Stimulated activated CD8-positive, alpha-beta memory T cell treated with anti-CD3 and anti-CD28 coated beads, Interleukin-15, amount 100 ng/mL, for 4 hours (primary cell): ENCODE data around the gene CASP8.
"Not testable (repeated sequence)": the region's sequence is repeated elsewhere in the genome, so short reads cannot be mapped to it uniquely, and the experiment has no call there.

Source experiments
- DNase-seq, 2 donors: peaks; one replicate each; pipeline ENCODE4 v3.0.0-alpha.2; 2020; ENCODE audit warnings: low read depth in 2 of 2

Gene CASP8

DNA sequence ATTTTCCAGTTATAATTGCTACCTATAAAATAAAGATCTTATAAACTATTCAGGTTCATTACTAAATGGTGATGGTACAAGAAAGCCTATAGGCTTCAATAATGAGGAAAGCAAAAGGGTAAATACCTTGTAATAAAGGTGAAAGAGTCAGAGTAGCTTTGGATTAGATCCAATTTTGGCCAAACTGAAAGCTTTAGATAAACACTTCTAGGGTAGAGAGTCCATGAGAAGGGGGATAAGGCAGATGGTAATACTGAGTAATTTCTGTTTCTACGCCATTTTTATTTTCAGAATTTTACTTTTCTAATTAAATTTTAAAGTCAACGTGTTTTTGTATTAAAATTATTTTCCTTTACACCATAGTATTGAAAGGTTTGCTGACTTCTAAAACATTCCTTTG, 9.4 kb downstream of the CASP8 start:
- DNase-seq = no peak

DNA sequence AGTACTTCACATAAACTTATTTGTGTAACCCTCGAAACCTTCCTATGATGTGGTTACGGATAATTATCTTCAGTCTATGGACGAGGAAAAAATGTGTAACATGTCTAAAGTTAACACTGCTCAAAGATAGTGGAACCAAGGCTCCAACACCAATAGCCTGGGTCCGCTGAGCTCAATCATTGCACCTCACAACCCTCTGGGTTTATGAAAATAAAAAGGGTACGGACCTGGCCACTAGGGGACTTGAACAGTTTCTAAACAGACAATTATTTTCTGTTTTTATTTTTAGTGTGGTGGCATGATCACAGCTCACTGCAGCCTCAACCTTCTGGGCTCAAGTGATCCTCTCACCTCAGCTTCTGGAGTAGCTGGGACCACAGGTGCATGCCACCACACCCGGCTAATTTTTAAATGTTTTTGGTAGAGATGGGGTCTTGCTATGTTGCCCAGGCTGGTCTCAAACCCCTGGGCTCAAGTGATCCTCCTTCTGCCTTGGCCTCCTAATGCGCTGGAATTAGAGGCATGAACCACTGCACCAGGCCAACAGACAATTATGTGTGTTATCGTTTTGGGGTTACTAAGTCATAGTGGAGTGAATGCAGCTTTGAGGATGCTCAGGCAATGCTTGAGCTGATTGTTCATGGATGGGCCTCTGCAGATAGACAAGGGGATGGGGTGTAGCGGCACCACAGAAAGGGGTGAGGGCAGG, 10.1 kb downstream of the CASP8 start:
- DNase-seq = no peak

DNA sequence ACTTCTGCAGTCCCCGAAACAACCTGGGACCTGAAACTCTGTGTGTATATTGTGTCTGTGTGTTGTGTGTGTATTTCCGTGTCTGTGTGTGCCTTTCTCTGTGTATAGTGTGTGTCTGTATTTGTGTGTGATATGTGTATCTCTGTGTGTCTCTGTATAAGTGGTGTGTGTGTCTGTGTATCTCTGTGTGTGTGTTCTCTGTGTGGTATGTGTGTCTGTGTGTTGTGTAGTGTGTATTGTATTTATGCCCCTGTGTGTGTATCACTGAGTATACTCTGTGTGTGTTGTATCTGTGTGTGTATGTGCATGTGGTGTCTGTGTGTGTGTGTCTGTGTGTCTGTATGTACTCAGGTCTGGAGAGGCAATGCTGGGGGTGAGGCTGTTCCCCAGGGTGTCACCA, 11.6 kb downstream of the CASP8 start:
- no peak for DNase-seq

DNA sequence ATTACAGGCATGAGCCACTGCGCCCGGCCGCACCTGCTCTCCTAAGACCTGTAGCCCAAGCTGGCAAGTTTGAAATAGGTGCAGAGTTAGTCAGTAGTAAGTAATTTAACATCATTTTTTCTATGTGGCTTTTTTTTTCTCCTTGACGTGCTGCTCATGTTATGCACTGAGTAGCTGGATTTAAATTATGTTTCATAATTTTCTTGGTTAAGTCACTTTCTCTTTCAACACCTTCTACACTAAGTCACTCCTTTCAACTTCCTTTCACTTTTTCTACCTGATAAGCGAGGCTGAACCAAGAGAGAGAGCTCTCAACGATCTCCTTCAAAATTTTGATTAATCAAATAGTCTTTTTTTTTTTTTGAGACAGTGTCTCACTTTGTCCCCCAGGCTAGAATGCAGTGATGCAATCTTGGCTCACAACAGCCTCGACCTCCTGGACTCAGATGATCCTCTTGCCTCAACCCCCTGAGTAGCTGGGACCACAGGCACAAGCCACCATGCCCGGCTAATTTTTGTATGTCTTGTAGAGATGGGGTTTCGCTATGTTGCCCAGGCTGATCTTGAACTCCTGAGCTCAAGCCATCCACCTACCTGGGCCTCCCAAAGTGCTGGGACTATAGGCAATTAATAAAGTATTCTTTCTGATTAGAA, 13.1 kb downstream of the CASP8 start:
- no peak for DNase-seq

DNA sequence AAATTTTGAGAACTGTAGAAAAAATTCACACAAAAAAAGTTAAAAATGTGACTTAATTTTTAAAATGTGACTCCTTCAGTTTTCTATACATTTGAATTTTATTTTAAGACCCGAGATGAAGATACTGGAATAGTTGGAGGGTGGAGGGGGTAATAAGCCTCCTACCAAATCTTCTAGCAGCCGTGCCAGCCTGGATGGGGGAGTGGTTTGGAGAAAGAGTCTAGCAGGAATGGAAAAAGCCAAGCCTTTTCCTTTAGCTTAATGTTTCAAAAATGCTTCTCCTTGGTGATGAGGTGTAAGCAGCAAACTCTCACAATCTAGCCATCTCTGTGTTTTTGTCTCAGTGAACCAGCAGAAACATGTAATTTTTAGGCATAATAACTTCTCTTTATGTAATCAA, 14.7 kb downstream of the CASP8 start:
- no peak for DNase-seq

DNA sequence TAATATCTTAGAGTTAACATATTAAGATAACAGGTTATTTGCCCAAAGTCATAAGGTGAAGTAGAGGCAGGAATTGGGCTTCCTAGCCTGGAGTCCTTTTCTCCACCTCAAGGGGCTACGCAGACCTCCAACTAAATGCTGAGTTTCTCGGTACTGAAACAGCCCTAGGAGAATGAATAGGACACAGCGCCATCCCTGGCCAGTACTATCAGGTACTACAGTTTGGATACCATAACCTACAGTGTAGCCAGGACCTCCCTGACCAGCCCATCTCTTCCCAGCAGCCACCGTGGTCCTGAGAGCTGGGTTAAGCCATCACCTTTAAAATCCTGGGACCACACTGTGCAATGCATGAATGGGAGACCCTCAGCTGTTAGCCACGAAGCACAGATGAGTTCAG, 15.7 kb downstream of the CASP8 start:
- DNase-seq = no peak

DNA sequence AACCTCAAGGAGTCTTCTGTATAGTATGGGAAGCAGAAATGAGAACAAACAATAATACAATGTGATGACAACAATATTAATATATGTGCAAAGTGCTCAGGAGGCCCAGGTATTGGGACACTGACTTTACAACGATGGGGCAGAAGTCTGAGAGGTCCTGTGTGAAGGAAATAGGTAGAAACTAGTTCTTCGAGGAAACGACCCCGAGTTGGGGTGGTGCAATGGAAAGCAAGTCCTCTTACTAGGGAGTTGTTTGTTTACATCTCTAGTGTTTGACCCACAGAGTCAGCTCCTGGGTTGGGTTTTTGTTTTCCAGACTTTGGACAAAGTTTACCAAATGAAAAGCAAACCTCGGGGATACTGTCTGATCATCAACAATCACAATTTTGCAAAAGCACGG, 16.2 kb downstream of the CASP8 start:
- DNase-seq = no peak

DNA sequence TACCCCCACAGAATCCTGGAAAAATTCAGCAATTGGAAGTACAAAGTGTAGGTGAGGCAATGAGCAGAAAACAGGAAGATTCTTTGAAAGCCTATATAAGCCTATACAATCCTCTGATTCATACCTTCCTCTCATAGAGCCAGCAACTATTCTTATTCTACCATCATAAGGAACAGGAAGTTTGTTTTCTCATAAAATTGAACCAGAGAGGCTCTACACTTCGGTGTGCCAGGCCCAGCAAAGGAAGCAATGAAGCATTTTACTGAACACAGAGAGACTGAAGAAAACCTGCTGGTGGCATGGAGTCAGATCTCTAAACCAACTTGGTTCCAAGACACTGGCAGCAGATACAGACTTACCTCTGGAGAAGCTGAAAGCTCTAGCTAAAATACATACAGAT, 18.7 kb downstream of the CASP8 start:
- DNase-seq = no peak

DNA sequence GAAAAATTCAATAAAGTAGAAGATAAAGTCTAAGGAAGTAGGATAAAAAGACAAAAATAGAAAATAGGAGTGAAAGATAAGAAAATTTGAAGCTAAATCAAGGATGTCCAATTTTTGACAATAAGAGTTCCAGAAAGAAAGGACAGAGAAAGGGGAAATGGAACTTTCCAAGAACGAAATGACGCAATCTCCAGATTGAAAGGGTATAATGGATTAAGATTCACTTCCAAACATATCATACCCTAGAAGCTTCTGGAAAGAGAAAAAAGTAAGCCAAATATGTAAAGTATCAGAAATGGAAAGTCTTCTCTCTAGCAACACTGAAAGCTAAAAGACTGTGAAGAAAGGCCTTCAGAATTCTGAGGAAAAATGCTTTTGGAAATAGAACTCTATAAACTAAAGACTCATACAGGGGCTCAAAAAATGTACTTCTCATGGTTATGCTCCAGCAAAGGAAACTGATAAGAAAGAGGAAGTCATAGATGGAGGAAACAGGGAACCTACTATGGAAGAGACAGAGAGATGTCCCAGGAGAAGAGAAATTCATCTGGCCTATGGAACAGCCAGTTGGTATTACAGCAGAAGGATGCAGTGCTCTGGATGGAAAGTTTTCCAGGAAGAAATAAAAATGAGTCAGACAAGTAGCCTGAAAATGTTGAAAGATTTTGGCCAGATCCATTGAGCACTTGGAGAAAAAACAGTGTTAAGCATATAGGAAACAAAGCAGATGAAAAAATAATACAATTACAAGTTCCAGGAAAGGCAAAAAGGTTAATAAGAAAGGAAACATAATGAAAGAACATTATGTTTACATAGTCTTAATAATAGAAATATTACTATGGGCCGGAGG, 20.1 kb downstream of the CASP8 start:
- no peak for DNase-seq

DNA sequence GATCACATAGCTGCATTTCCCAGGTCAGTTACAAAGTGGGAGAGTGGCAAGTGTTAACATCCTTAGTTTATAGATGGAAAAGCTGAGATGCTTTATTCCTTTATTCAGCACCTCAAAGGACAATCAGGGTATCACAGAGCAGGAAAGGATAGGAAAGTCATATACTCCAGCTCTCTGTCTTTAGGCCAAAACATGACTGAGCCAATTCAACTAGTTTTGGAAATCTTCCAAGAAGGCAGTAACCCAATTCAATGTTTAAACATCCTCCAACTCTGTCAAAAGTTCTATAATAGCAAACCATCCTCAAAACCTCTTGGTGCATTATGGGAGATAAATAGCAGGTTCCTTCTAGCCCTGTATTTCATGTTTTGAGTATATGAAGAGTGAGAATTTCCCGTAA, 25.2 kb downstream of the CASP8 start:
- DNase-seq = no peak

DNA sequence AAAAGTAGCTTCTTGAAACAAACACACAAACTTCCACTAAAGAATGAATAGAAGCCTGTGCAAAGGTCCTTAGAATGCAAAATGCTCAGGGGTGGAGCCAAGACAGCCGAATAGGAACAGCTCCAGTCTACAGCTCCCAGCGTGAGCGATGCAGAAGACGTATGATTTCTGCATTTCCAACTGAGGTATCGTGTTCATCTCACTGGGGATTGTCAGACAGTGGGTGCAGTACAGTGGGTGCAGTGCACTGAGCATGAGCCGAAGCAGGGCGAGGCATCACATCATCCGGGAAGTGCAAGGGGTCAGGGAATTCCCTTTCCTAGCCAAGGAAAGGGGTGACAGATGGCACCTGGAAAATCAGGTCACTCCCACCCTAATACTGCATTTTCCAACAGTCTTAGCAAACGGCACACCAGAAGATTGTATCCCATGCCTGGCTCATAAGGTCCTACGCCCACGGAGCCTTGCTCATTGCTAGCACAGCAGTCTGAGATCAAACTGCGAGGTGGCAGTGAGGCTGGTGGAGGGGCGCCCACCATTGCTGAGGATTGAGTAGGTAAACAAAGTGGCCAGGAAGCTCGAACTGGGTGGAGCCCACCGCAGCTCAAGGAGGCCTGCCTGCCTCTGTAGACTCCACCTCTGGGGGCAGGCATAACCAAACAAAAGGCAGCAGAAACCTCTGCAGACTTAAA, 30.3 kb downstream of the CASP8 start:
- not testable (repeated sequence) for DNase-seq

DNA sequence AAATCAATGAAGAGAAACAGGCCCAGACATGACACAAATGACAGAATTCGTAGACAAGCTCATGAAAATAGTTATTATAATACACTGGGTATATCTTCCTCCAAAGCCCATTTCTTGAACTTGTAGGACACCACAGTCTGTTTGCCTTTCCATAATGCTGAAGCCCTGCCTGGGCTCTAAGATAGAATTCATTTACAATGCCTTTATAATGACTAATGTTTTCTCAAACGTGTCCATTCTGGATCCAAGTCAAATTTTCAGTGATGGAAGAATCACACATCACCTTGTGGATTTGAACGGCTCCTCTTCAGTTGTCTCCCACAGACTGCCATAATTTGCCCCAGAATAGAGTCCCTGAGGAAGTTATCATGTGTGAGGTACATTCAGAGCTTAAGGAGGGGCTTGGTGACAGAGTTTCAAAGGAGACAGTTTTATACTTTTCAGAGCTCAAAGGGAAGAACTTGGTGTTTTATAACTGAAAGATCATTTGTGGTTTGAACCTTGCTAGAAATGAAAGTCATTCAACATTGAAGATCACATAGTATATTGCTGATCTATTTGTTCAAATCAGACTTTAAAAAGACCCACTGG, 38.2 kb downstream of the CASP8 start:
- DNase-seq = no peak

DNA sequence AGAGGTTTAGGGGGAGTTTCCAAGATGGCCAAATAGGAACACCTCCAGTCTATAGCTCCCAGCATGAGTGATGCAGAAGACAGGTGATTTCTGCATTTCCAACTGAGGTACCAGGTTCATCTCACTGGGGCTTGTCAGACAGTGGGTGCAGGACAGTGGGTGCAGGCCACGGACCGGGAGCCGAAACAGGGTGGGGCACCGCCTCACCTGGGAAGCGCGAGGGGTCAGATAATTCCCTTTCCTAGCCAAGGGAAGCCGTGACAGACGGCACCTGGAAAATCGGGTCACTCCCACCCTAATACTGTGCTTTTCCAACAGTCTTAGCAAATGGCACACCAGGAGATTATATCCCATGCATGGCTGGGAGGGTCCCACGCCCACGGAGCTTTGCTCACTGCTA, 39.6 kb downstream of the CASP8 start:
- DNase-seq = not testable (repeated sequence)

DNA sequence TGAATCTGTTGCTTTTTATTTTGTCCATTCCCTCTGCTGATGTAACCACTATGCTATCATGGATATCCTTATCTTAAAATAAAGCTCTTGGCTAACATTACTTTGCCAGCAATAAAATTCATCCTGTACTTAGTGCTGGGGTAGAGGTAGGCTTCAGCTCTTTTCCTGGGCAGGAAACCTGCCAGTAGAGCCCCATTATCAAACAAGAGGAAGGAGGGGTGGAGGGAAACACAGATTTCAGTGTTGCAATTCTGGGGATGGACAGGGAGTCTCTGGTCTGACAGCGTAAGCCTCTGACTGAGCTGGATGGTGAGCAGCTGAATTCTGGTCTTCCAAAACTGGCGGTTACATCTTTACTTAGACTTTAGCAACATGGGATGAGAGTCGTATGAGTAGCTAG, 47.5 kb downstream of the CASP8 start:
- no peak for DNase-seq

DNA sequence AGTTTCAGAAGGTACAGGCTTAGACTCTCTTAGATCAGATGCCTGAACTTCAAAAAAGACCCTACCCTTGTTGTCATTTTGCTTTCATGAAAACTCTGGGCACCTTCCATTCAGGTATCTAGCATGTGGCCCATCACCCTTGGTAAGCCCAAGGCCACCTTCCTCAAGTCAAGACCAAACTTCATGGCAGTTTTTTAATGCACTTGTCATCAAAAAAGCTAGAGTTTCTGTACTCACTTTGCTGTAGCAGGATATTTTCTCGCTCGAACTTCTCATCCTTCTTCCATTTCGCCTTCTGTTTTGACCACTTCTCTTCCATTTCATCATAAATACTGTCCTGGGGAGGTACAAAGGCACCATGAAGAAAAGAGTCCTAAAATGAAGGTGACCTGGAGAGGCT, 48.6 kb downstream of the CASP8 start:
- DNase-seq = no peak

DNA sequence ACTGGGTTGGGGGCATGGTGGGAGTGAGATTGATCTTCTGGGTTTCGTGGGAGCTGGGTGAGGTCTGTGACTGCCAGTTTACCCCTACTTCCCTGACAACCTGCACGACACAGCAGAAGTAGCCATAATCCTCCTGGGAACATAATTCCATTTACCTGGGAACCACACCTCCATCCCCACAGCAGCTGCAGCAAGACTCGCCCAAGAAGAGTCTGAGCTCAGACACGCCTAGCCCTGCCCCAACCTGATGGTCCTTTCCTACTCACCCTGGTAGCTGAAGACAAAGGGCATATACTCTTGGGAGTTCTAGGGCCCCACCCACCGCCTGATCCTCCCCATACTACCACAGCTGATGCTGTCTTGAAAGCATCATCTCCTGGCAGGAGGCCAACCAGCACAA, 53.0 kb downstream of the CASP8 start:
- no peak for DNase-seq

DNA sequence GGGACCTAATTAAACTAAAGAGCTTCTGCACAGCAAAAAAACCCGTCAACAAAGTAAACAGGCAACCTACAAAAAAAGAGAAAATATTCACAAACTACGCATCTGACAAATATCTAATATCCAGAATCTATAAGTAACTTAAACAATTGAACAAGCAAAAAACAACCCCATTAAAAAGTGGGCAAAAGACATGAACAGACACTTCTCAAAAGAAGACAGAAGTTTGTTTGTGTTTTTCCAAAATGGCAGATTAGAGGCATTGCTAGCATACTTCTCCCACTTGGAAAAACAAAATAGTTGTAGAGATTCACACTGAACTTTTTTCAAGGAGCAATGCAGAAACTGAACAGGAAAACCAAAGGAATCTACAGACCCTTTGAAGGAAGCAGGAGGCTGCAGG, 59.2 kb downstream of the CASP8 start:
- DNase-seq = no peak

DNA sequence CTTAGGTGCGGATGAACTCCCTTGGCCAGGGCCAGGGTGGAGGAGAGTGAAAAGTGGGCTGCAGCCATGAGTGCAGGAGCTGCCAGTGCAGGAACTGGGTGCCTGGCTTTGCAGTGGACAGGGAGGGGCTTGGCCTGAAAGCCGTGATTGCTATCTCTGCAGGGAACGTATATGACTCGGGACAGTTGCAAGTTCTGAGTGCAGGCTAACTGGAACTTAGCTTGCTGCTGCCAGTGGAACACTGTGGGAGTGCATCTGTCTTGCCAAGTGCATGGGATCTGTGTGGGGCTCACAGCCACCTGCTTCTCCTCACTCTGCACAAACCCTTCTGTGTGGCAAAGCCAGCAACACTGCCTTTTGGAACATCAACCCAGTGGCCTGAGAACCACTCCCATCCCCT, 59.9 kb downstream of the CASP8 start:
- DNase-seq = no peak

DNA sequence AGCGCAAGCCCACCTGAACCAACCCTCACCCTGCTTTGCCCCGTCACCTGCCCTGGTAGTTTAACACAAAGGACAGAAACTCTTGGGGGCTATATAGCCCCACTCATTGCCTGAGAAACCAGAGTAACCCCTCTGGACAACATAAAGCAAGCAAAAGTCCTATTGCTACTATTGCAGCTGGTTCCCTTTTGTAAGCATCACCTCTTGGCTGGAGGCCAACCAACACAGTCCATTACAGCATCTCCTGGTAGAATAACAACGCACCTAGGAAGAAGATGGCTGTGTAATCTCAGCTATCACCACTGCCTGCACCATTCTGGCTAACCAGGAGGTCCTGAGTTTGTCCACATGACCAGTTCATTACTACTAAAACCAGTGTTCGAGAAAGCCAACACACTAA, 60.4 kb downstream of the CASP8 start:
- DNase-seq = no peak

DNA sequence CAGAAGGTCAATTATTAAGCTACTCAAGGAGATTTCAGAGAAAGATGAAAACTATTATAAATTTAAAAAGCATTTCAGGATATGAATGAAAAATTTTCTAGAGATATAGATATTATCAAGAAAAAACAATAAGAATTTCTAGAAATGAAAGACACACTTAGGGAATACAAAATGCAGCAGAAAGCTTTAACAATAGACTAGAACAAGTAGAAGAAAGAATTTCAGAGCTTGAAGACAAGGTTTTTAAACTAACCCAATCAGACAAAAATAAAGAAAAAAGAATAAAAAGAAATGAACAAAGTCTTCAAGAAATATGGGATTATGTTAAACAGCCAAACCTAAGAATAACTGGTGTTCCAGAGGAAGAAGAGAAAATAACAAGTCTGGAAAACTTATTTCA, 62.4 kb downstream of the CASP8 start:
- DNase-seq = no peak

DNA sequence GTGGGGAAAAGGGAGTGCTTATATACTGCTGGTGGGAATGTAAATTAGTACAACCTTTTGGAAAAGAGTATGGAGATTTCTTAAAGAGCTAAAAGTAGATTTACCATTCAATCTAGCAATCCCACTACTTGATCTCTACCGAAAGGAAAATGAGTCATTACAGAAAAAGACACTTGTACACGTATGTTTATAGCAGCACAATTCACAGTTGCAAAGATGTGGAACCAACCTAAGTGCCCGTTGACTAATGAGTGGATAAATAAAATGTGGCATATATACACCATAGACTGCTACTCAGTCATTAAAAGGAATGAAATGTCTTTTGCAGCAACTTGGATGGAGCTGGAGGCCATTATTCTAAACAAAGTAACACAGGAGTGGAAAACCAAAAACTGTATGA, 67.3 kb downstream of the CASP8 start:
- no peak for DNase-seq

DNA sequence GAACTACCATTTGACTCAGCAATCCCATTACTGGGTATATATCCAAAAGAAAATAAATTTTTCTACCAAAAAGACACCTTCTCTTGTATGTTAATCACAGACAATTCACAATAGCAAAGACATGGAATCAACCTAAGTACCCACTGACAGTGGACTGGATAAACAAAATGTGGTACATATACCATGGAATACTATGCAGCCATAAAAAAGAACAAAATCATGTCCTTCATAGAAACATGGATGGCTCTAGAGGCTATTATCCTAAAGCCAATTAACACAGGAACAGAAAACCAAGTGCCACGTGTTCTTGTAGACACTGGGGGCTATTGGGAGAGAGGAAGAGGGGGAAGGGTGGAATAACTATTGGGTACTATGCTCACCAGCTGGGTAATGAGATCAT, 69.1 kb downstream of the CASP8 start:
- DNase-seq = no peak
